Mesenchymal stem cell (in vitro differentiated cells and primary cell): Measurements from ENCODE around the gene CA11.
A peak's percentile ranks its signal among the peaks of the same experiment; 100 is the strongest.

Experiments used
- DNase-seq: peaks from one replicate; pipeline ENCODE4 v3.0.0-alpha.2; 2013
- H2AFZ ChIP-seq: one replicate; pipeline ENCODE4 v1.6.1; 2013; ENCODE audit warnings: low read depth, mild to moderate bottlenecking, control low read depth, inconsistent platforms, low read length, moderate library complexity
- H2AK5ac ChIP-seq: 2 replicates; pipeline ENCODE4 v1.6.1; 2013; ENCODE audit warnings: low read length, moderate library complexity, mild to moderate bottlenecking, inconsistent platforms; ENCODE audit not compliant: severe bottlenecking
- H2BK120ac ChIP-seq: one replicate; pipeline ENCODE4 v1.6.1; 2013; ENCODE audit warnings: low read depth, mild to moderate bottlenecking, inconsistent platforms, low read length, moderate library complexity
- H2BK12ac ChIP-seq, 2 experiments: one replicate each; pipeline ENCODE4 v1.6.1; 2013; ENCODE audit warnings: inconsistent platforms in 2 of 2, low read length in 2 of 2, mild to moderate bottlenecking in 2 of 2, moderate library complexity in 2 of 2, control low read depth in 1 of 2
- H2BK15ac ChIP-seq: one replicate; pipeline ENCODE4 v1.6.1; 2013; ENCODE audit warnings: mild to moderate bottlenecking, low read depth, inconsistent platforms; ENCODE audit not compliant: poor library complexity, severe bottlenecking
- H2BK5ac ChIP-seq: 2 replicates; pipeline ENCODE4 v1.6.1; 2013; ENCODE audit warnings: low read depth, mild to moderate bottlenecking, low read length, control low read depth, inconsistent platforms; ENCODE audit not compliant: poor library complexity, severe bottlenecking
- H3K14ac ChIP-seq, 2 experiments: one replicate each; pipeline ENCODE4 v1.6.1; 2013; ENCODE audit warnings: inconsistent platforms in 2 of 2, low read length in 2 of 2, control low read depth in 1 of 2, mild to moderate bottlenecking in 1 of 2, moderate library complexity in 1 of 2
- H3K18ac ChIP-seq, 2 experiments: one replicate each; pipeline ENCODE4 v1.6.1; 2013; ENCODE audit warnings: inconsistent platforms in 2 of 2, low read length in 2 of 2, control low read depth in 1 of 2, low read depth in 1 of 2, mild to moderate bottlenecking in 1 of 2
- H3K23ac ChIP-seq, 2 experiments: one replicate each; pipeline ENCODE4 v1.6.1; 2013; ENCODE audit warnings: inconsistent platforms in 2 of 2, low read length in 2 of 2, mild to moderate bottlenecking in 2 of 2, moderate library complexity in 2 of 2, control low read depth in 1 of 2
- H3K27ac ChIP-seq: 2 replicates; pipeline ENCODE4 v1.5.1; 2013; ENCODE audit warnings: mild to moderate bottlenecking, moderate library complexity, low read length, control low read depth, inconsistent platforms; ENCODE audit not compliant: poor library complexity, severe bottlenecking
- H3K27me3 ChIP-seq, 2 experiments: 2 replicates each; pipeline versions ENCODE4 v1.6.1 to v1.7.0; 2013; ENCODE audit warnings: low read length in 2 of 2, mild to moderate bottlenecking in 2 of 2, moderate library complexity in 2 of 2, control low read depth in 1 of 2, inconsistent platforms in 1 of 2; ENCODE audit not compliant: control insufficient read depth in 1 of 2, insufficient read depth in 1 of 2
- H3K36me3 ChIP-seq, 2 experiments: 2 replicates each; pipeline versions ENCODE4 v1.6.1 to v1.7.0; 2013; ENCODE audit warnings: low read length in 2 of 2, control low read depth in 1 of 2, inconsistent platforms in 1 of 2, low read depth in 1 of 2, mild to moderate bottlenecking in 1 of 2; ENCODE audit not compliant: insufficient read depth in 2 of 2, control insufficient read depth in 1 of 2
- H3K4ac ChIP-seq, 2 experiments: one replicate each; pipeline ENCODE4 v1.6.1; 2013; ENCODE audit warnings: inconsistent platforms in 2 of 2, low read length in 2 of 2, mild to moderate bottlenecking in 2 of 2, moderate library complexity in 2 of 2, control low read depth in 1 of 2, low read depth in 1 of 2
- H3K4me1 ChIP-seq: 2 replicates; pipeline ENCODE4 v1.6.1; 2013; ENCODE audit warnings: low read depth, low read length, control low read depth; ENCODE audit not compliant: control insufficient read depth, insufficient read depth
- H3K4me2 ChIP-seq: 2 replicates; pipeline ENCODE4 v1.6.1; 2013; ENCODE audit warnings: low read length, mild to moderate bottlenecking, inconsistent platforms; ENCODE audit not compliant: poor library complexity, severe bottlenecking
- H3K4me3 ChIP-seq, 2 experiments: 2 replicates each; pipeline versions ENCODE4 v1.5.1 to v1.7.0; 2013; ENCODE audit warnings: low read length in 2 of 2, mild to moderate bottlenecking in 2 of 2, control low read depth in 1 of 2, low read depth in 1 of 2; ENCODE audit not compliant: insufficient read depth in 1 of 2
- H3K79me1 ChIP-seq: replicated peaks from 2 replicates; pipeline ENCODE4 v1.6.1; 2013; ENCODE audit warnings: mild to moderate bottlenecking, control low read depth, low read length, inconsistent platforms; ENCODE audit not compliant: poor library complexity, severe bottlenecking
- H3K9ac ChIP-seq: 2 replicates; pipeline ENCODE4 v1.7.0; 2013; ENCODE audit warnings: mild to moderate bottlenecking, low read length, moderate library complexity
- H3K9me3 ChIP-seq: 2 replicates; pipeline ENCODE4 v1.7.0; 2013; ENCODE audit warnings: mild to moderate bottlenecking, low read length; ENCODE audit not compliant: control insufficient read depth
- H4K8ac ChIP-seq: one replicate; pipeline ENCODE4 v1.6.1; 2013; ENCODE audit warnings: inconsistent platforms, mild to moderate bottlenecking, low read length, moderate library complexity
- H4K91ac ChIP-seq: one replicate; pipeline ENCODE4 v1.6.1; 2013; ENCODE audit warnings: mild to moderate bottlenecking, low read length, inconsistent platforms
- WGBS: methylation state at CpG from one replicate; pipeline ENCODE4 v1.1.7; 2013; ENCODE audit warnings: mixed read lengths; 5-methylcytosine and 5-hydroxymethylcytosine counted together

The CA11 gene

DNA sequence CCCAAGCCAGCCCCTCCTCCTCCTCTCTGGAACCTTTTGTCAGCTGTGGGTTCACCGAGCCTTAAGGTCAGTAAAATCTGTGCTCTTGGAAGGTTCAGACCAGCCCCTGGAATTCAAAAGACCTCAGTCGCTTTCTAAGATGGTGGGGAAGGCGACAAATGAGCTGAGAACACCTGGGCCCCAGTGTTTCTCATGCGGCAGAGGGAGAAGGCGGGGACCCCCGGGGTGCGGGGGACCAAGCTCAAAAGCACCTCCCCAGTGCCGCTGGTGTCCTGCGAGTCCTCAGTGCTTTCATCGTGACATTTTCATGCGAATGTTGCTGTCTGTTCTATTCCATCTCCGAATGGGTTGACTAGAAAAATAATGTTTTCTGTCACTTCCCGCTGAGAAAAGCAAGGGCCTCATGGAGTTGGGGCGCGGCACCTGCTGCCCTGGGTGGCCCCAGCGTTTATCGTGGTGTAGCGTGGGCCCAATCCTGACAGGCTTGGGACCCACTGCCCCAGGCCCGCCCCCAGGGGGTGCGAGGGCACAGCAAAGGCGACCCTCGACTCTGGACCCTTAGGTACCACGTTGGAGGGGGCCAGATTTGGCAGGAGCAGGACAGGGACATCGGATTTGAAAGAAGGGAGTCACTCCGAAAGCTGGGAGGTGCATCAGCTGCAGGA, 27.6 kb upstream of the CA11 start:
- Histone ChIP-seq H3K4me3 (no peak overlapping the region), H3K27me3 (peaks cover 14 to 15% of the 10 kb centered on the region in 2 experiments), H3K9ac (no peak overlapping the region), H3K4me1 (peaks cover 6% of the 10 kb centered on the region), H3K23ac (no peak overlapping the region), H3K9me3 (no peaks in the 10 kb centered on the region), H3K4me2 (no peak overlapping the region), H2BK15ac (no peak overlapping the region), H3K14ac (no peak overlapping the region), H3K27ac (no peak overlapping the region), H2BK12ac (no peak overlapping the region), H2AFZ (no peak overlapping the region), H3K4ac (no peak overlapping the region), H2BK120ac (no peak overlapping the region), H4K91ac (no peak overlapping the region), H2BK5ac (no peak overlapping the region), H3K36me3 (no peaks in the 10 kb centered on the region), H3K79me1 (no peaks in the 10 kb centered on the region), H3K18ac (no peak overlapping the region), H4K8ac (no peak overlapping the region), H2AK5ac (no peak overlapping the region)
- WGBS = 79% methylated on average over 25 of the region's 25 CpGs
- DNase-seq = no peak

DNA sequence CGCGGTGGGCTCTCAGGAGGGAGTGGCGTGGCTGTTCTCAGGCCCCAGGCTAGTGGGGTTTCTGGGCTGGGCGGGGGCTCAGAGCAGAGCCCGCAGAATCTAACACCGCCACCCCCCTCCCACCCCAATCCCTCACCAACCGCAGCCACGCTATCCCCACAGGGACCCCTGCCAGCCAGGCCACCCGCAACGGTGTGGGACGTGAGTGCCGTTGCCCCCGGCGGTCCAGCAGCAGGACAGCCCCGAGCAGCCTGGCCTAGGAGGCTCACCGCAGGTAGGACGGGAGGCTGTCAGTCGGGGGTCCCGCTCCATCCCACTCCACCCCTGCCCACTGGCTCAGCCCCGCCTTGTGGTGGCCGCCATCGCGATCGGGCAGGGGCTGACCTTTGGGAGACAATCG, 27.0 kb upstream of the CA11 start, which contains the start of gene NTN5:
NTN5 (minus strand) TSS at position 24 of the 400 bp plus-strand sequence. CDS start 2,031 bp downstream, outside the sequence.
- H3K79me1 ChIP-seq = no peaks in the 10 kb centered on the region
- no peak within 1 kb of the TSS for H3K4me2 ChIP-seq
- no peak within 1 kb of the TSS for H2AFZ ChIP-seq
- 82% methylated on average over 25 of the region's 25 CpGs for WGBS
- no peak within 1 kb of the TSS for H4K8ac ChIP-seq
- H3K9me3 ChIP-seq = no peaks in the 10 kb centered on the region
- no peak within 1 kb of the TSS for H3K27ac ChIP-seq
- no peak within 1 kb of the TSS for H2BK120ac ChIP-seq
- no peak within 1 kb of the TSS for H4K91ac ChIP-seq
- no peak within 1 kb of the TSS for H3K4ac ChIP-seq
- no peak within 1 kb of the TSS for H2AK5ac ChIP-seq
- no peak within 1 kb of the TSS for H3K4me3 ChIP-seq
- no peak within 1 kb of the TSS for H3K18ac ChIP-seq
- H2BK5ac ChIP-seq = no peak within 1 kb of the TSS
- H3K36me3 ChIP-seq = no peaks in the 10 kb centered on the region
- no peak within 1 kb of the TSS for H3K14ac ChIP-seq
- H3K27me3 ChIP-seq = peaks cover 11 to 17% of the 10 kb centered on the region in 2 experiments
- peak within 1 kb of the TSS; percentile 15 for H2BK15ac ChIP-seq
- H2BK12ac ChIP-seq = no peak within 1 kb of the TSS
- peaks cover 6% of the 10 kb centered on the region for H3K4me1 ChIP-seq
- no peak for DNase-seq
- H3K23ac ChIP-seq = no peak within 1 kb of the TSS
- H3K9ac ChIP-seq = no peak within 1 kb of the TSS

DNA sequence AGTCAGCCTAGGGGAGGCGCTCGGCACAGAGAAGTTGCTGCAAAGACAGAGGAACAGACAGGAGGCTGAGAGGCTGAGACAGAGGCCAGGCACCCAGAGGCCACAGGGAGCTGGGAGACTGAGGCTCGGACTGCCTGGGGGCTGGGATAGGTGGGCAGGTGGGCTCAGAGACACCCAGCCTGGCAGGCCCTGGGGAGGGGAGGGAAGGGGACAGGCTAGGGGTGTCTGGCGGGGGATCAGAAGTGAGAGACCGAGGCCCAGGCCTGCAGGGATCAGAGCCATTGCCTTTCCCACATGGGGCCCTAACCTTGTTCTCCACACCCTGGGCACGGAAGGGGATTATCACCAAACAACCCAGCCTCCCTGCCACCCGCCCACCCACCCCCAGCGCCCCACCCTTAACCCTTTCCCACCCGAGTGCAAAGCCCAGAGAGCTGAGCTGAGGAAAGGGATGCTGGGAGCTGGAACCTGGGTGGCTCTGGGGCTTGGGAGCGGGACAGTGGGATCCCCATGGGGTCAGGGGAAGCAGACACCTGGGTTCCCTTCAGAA, 25.5 kb upstream of the CA11 start:
- Histone ChIP-seq H3K27me3 (peaks cover 2 to 14% of the 10 kb centered on the region in 2 experiments), H4K8ac (no peak overlapping the region), H3K36me3 (no peaks in the 10 kb centered on the region), H3K14ac (no peak overlapping the region), H3K18ac (no peak overlapping the region), H3K9ac (no peak overlapping the region), H2BK120ac (no peak overlapping the region), H2AK5ac (no peak overlapping the region), H2BK15ac (no peak overlapping the region), H3K4me3 (no peak overlapping the region), H3K27ac (no peak overlapping the region), H4K91ac (no peak overlapping the region), H2BK5ac (no peak overlapping the region), H3K4me2 (no peak overlapping the region), H3K23ac (no peak overlapping the region), H3K79me1 (no peaks in the 10 kb centered on the region), H2BK12ac (no peak overlapping the region), H2AFZ (no peak overlapping the region), H3K4me1 (peaks cover 6% of the 10 kb centered on the region), H3K4ac (no peak overlapping the region), H3K9me3 (no peaks in the 10 kb centered on the region)
- 91% methylated on average over 7 of the region's 10 CpGs for WGBS
- DNase-seq = no peak

DNA sequence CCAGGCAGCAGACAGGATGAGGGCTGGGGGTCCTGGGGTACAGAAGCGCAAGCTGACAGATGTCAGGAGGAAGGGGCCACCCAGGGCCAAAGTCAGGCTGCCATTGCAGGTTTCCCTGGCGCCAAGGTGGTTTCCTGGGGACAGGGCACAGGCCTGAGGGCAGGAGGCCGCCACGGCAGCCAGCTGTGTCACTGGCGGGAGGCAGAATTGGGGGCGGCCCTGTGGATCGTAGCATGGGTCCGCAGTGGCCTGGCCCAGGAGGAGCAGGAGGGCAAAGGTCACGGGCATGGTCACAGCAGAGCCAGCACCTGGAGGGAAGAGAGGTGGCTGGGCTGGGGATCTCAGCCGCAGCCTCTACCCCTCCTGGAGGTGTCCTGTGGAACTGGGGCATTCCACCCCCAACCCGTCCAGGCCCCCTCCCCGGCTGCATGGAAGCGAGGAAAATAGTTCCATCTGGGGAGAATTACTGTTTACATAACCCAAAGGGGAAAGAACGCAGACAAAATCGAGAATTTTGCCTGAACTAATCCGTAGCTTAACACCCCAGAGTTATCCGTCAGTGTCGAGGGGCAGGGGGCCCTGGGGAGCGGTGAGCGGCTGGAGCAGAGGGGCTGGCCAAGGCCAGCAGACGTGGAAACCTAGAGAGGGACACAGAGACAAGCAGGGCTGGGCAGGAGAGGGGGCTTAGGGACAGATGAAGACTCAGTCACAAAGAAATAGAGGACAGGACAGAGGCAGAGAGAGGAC, 24.9 kb upstream of the CA11 start:
- H4K8ac ChIP-seq = no peak overlapping the region
- no peak overlapping the region for H2AK5ac ChIP-seq
- H3K27me3 ChIP-seq = peaks cover 0 to 16% of the 10 kb centered on the region in 2 experiments
- no peak overlapping the region for H2BK120ac ChIP-seq
- H3K4me3 ChIP-seq = no peak overlapping the region
- H4K91ac ChIP-seq = no peak overlapping the region
- no peak overlapping the region for H2BK12ac ChIP-seq
- peaks cover 6% of the 10 kb centered on the region for H3K4me1 ChIP-seq
- no peak overlapping the region for H3K27ac ChIP-seq
- H2BK15ac ChIP-seq = no peak overlapping the region
- no peaks in the 10 kb centered on the region for H3K36me3 ChIP-seq
- no peak overlapping the region for H3K4ac ChIP-seq
- H2AFZ ChIP-seq = no peak overlapping the region
- no peak overlapping the region for H3K9ac ChIP-seq
- WGBS = 85% methylated on average over 21 of the region's 21 CpGs
- H3K23ac ChIP-seq = no peak overlapping the region
- no peak overlapping the region for H3K14ac ChIP-seq
- H3K18ac ChIP-seq = no peak overlapping the region
- no peaks in the 10 kb centered on the region for H3K9me3 ChIP-seq
- H2BK5ac ChIP-seq = no peak overlapping the region
- H3K4me2 ChIP-seq = no peak overlapping the region
- DNase-seq = no peak
- H3K79me1 ChIP-seq = no peaks in the 10 kb centered on the region
